Measurements from ENCODE around the gene MFAP2. TPM values are rescaled to one million over a fixed set of nuclear protein-coding genes. Genes with fewer than 3 reads are reported as not detected.

MFAP2 gene
- total and polyA plus RNA-seq, 2 of the 8 experiments (the other 6 are each of a cell fraction or from before 2014, with no cell fraction given) = 172 to 326 TPM

- H3K27ac ChIP-seq (ENCODE audit: low read depth, low read length) = no peak overlapping the region
- 85% methylated on average over 3 of the region's 3 CpGs; no CpG with 5 or more reads in 1 of the 2 experiments for WGBS, 2 experiments (ENCODE audit: extremely low coverage in 1 of 2, insufficient coverage in 1 of 2, insufficient read length in 1 of 2, insufficient replicate concordance in 2 of 2, low coverage in 1 of 2, low lambda C conversion rate in 2 of 2, missing lambda C conversion rate in 1 of 2)
Observed at GRCh38 chr1:17023573-17023972, 43.2 kb upstream of the MFAP2 start.

More at GRCh38 chr1:17023573-17023972, 43.2 kb upstream of the MFAP2 start:
- Histone ChIP-seq H4K20me1 (replicated peaks in 1 of 2; ENCODE audit: control insufficient read depth in 1 of 2, insufficient read depth in 2 of 2, low read length in 2 of 2) (peaks cover 0 to 2% of the 10 kb centered on the region in 2 experiments), H2BK12ac (ENCODE audit: low read depth, low read length) (no peak overlapping the region), H3K9me3 (ENCODE audit: insufficient read depth in 2 of 2, low read depth in 1 of 2, low read length in 1 of 2) (no peaks in the 10 kb centered on the region), H2BK20ac (ENCODE audit: low read length) (no peak overlapping the region), H3K4me3 (ENCODE audit: extremely low read depth in 1 of 4, insufficient read depth in 2 of 4, low read depth in 3 of 4, low read length in 4 of 4) (no peak overlapping the region), H4K91ac (replicated peaks; ENCODE audit: insufficient read length, low read length) (no peak overlapping the region), H2AFZ (ENCODE audit: low read length) (no peak overlapping the region), H3K27me3 (replicated peaks in 1 of 4; ENCODE audit: control insufficient read depth in 3 of 4, extremely low read depth in 1 of 4, insufficient read depth in 3 of 4, low read length in 3 of 4) (no peaks in the 10 kb centered on the region), H3K18ac (ENCODE audit: extremely low read depth, low read length) (no peak overlapping the region), H3K23me2 (ENCODE audit: low read depth, low read length) (no peaks in the 10 kb centered on the region), H3K23ac (ENCODE audit: insufficient read length) (no peak overlapping the region), H3K36me3 (ENCODE audit: control insufficient read depth in 2 of 4, insufficient read depth in 4 of 4, low read length in 3 of 4) (peaks cover 28 to 96% (median 59%) of the 10 kb centered on the region in 4 experiments), H3K79me1 (ENCODE audit: low read depth, low read length) (no peaks in the 10 kb centered on the region), H4K8ac (ENCODE audit: extremely low read depth, insufficient read depth, low read length) (no peak overlapping the region), H3K56ac (replicated peaks; ENCODE audit: insufficient read length, low read depth, low read length) (no peak overlapping the region), H3K79me2 (ENCODE audit: control insufficient read depth in 1 of 2, insufficient read depth in 2 of 2, low read length in 2 of 2) (no peaks in the 10 kb centered on the region), H3K4ac (replicated peaks; ENCODE audit: insufficient read length, low read depth, low read length) (no peak overlapping the region), H3K14ac (ENCODE audit: insufficient read length) (no peak overlapping the region), H2BK15ac (ENCODE audit: low read length) (no peak overlapping the region), H2BK120ac (replicated peaks; ENCODE audit: low read depth, low read length) (no peak overlapping the region), H3K9ac (replicated peaks in 1 of 4; ENCODE audit: extremely low read depth in 1 of 4, low read depth in 3 of 4, low read length in 3 of 4) (no peak overlapping the region), H2BK5ac (ENCODE audit: low read depth, low read length) (no peak overlapping the region), H2AK5ac (ENCODE audit: low read depth, low read length) (no peak overlapping the region), H4K5ac (ENCODE audit: insufficient read length, low read depth, low read length) (no peak overlapping the region), H3K4me1 (replicated peaks in 1 of 4; ENCODE audit: control insufficient read depth in 3 of 4, insufficient read depth in 4 of 4, low read length in 3 of 4) (no peaks in the 10 kb centered on the region), H3K4me2 (ENCODE audit: insufficient read depth in 1 of 2, low read depth in 2 of 2, low read length in 2 of 2) (no peak overlapping the region)
- DNase-seq (ENCODE audit: low read depth in 1 of 2, low spot score in 2 of 2) (no peak), FAIRE-seq (no peak)
- POLR2A ChIA-PET (ENCODE audit: partially characterized antibody) = interaction anchor here (0.7 kb wide), 1 partner anchor 537 kb away, joined by 3 read pairs; no protein-coding TSS in a partner anchor
- no peak for TF ChIP-seq POU5F1 (IDR thresholded peaks at IDR 0.05; ENCODE audit: low read depth, low read length)
- no peak for TF ChIP-seq EP300 (IDR thresholded peaks at IDR 0.05; ENCODE audit: borderline replicate concordance in 1 of 2, low read depth in 2 of 2, low read length in 2 of 2)
- TF ChIP-seq SUZ12 (IDR thresholded peaks at IDR 0.05; ENCODE audit: low read length) = no peak
- no peak for TF ChIP-seq SRF (IDR thresholded peaks at IDR 0.05; ENCODE audit: low read depth, low read length)
- no peak for TF ChIP-seq PHF8 (conservative IDR thresholded peaks at IDR 0.05; ENCODE audit: low read depth, low read length)
- TF ChIP-seq, protein P1, sequence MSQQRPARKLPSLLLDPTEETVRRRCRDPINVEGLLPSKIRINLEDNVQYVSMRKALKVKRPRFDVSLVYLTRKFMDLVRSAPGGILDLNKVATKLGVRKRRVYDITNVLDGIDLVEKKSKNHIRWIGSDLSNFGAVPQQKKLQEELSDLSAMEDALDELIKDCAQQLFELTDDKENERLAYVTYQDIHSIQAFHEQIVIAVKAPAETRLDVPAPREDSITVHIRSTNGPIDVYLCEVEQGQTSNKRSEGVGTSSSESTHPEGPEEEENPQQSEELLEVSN (IDR thresholded peaks at IDR 0.05) = no peak
- no peak for TF ChIP-seq RNF2 (IDR thresholded peaks at IDR 0.05; ENCODE audit: borderline replicate concordance, low read depth, low read length, missing control alignments, poor library complexity, severe bottlenecking)
- no peak for TF ChIP-seq RXRA (IDR thresholded peaks at IDR 0.05; ENCODE audit: insufficient read depth, low read depth, low read length)
- TF ChIP-seq TBP (IDR thresholded peaks at IDR 0.05; ENCODE audit: low read depth, low read length) = no peak
- no peak for TF ChIP-seq YY1 (IDR thresholded peaks at IDR 0.05; ENCODE audit: low read depth, low read length)
- no peak for TF ChIP-seq POLR2AphosphoS5 (IDR thresholded peaks at IDR 0.05; ENCODE audit: low read depth, low read length)
- CTCF ChIA-PET (ENCODE audit: partially characterized antibody) = interaction anchor here (1.2 to 2.9 kb wide), 8 partner anchors 11 to 71 kb away, joined by 3 to 16 read pairs (median 6); partner anchors contain the start of gene ATP13A2
